Measurements from ENCODE around the gene POLA1.

The POLA1 gene

GRCh38 chrX:24879679-24880078, 186.0 kb downstream of the POLA1 start:
- TF ChIP-seq EP300 (IDR thresholded peaks at IDR 0.05; ENCODE audit: borderline replicate concordance) (no peak), TAF1 (IDR thresholded peaks at IDR 0.05; ENCODE audit: low read depth) (no peak), CEBPB (IDR thresholded peaks at IDR 0.05) (no peak), YY1 (IDR thresholded peaks at IDR 0.05; ENCODE audit: low read depth) (no peak), RAD21 (IDR thresholded peaks at IDR 0.05; ENCODE audit: low read depth) (no peak), TEAD4 (IDR thresholded peaks at IDR 0.05) (no peak), TCF12 (IDR thresholded peaks at IDR 0.05; ENCODE audit: low read depth) (no peak), NFIC (IDR thresholded peaks at IDR 0.05) (no peak), ZBTB7A (IDR thresholded peaks at IDR 0.05; ENCODE audit: low read depth) (no peak), FOXM1 (IDR thresholded peaks at IDR 0.05; ENCODE audit: borderline replicate concordance, low read depth) (no peak)
- TF ChIP-seq, protein P1, sequence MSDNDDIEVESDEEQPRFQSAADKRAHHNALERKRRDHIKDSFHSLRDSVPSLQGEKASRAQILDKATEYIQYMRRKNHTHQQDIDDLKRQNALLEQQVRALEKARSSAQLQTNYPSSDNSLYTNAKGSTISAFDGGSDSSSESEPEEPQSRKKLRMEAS (IDR thresholded peaks at IDR 0.05) = no peak
- TF ChIP-seq, protein P2, sequence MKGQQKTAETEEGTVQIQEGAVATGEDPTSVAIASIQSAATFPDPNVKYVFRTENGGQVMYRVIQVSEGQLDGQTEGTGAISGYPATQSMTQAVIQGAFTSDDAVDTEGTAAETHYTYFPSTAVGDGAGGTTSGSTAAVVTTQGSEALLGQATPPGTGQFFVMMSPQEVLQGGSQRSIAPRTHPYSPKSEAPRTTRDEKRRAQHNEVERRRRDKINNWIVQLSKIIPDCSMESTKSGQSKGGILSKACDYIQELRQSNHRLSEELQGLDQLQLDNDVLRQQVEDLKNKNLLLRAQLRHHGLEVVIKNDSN (IDR thresholded peaks at IDR 0.05) = no peak
- TF ChIP-seq, protein P3, sequence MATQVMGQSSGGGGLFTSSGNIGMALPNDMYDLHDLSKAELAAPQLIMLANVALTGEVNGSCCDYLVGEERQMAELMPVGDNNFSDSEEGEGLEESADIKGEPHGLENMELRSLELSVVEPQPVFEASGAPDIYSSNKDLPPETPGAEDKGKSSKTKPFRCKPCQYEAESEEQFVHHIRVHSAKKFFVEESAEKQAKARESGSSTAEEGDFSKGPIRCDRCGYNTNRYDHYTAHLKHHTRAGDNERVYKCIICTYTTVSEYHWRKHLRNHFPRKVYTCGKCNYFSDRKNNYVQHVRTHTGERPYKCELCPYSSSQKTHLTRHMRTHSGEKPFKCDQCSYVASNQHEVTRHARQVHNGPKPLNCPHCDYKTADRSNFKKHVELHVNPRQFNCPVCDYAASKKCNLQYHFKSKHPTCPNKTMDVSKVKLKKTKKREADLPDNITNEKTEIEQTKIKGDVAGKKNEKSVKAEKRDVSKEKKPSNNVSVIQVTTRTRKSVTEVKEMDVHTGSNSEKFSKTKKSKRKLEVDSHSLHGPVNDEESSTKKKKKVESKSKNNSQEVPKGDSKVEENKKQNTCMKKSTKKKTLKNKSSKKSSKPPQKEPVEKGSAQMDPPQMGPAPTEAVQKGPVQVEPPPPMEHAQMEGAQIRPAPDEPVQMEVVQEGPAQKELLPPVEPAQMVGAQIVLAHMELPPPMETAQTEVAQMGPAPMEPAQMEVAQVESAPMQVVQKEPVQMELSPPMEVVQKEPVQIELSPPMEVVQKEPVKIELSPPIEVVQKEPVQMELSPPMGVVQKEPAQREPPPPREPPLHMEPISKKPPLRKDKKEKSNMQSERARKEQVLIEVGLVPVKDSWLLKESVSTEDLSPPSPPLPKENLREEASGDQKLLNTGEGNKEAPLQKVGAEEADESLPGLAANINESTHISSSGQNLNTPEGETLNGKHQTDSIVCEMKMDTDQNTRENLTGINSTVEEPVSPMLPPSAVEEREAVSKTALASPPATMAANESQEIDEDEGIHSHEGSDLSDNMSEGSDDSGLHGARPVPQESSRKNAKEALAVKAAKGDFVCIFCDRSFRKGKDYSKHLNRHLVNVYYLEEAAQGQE (IDR thresholded peaks at IDR 0.05; ENCODE audit: low read depth) = no peak

DNA sequence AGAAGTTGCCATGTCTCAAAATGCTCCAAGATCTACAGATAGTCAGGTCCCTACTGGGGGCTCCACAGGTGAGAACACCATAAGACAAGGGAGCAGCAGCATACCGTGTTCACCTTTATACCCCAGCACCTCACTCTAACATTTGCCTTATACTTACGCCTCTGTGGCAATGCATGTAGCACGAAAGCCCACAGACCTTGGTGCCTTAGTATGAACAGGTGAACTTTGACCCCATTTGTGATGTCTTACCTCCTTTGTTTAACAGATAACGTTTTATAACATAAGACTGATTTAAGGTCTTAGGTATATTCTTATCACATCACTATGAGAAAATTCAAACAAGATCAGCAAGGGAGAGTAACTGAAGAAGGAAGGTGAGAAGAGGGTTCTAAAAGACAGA, 193.2 kb downstream of the POLA1 start:
- TF ChIP-seq TCF12 (IDR thresholded peaks at IDR 0.05; ENCODE audit: low read depth) (no peak), NFIC (IDR thresholded peaks at IDR 0.05) (no peak), YY1 (IDR thresholded peaks at IDR 0.05; ENCODE audit: low read depth) (no peak), EGR1 (IDR thresholded peaks at IDR 0.05) (no peak), EP300 (IDR thresholded peaks at IDR 0.05; ENCODE audit: borderline replicate concordance) (no peak), TEAD4 (IDR thresholded peaks at IDR 0.05) (no peak), TAF1 (IDR thresholded peaks at IDR 0.05; ENCODE audit: low read depth) (no peak), ZBTB7A (IDR thresholded peaks at IDR 0.05; ENCODE audit: low read depth) (no peak), CREB1 (IDR thresholded peaks at IDR 0.05; ENCODE audit: low read depth) (no peak), CEBPB (IDR thresholded peaks at IDR 0.05) (no peak), RAD21 (IDR thresholded peaks at IDR 0.05; ENCODE audit: low read depth) (no peak), FOXM1 (IDR thresholded peaks at IDR 0.05; ENCODE audit: borderline replicate concordance, low read depth) (no peak)
- TF ChIP-seq, protein P1 (IDR thresholded peaks at IDR 0.05) = no peak
- TF ChIP-seq, protein P2 (IDR thresholded peaks at IDR 0.05) = no peak
- TF ChIP-seq, protein P3 (IDR thresholded peaks at IDR 0.05; ENCODE audit: low read depth) = no peak

DNA sequence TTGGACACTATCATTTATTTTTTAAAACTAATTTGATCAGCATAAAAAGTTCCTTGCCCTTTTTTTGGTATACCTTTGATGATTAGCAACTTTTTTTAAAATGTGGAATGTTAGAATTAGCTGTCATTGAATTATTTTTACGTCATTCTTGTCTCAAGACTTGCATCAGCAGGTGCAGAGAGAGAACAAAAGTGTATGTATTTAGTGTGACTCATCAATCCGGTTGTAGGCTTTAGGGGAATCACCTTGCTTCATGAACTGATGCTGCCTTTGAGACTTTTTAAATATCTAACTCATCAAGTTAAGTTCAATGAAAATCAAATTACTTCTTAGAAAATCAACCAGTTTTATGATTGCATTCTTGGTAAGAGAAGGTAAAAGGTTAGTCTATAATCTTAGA, 197.0 kb downstream of the POLA1 start:
- TF ChIP-seq EGR1 (IDR thresholded peaks at IDR 0.05) = no peak
- no peak for TF ChIP-seq TEAD4 (IDR thresholded peaks at IDR 0.05)
- TF ChIP-seq, protein P2 (IDR thresholded peaks at IDR 0.05) = no peak
- TF ChIP-seq NFIC (IDR thresholded peaks at IDR 0.05) = no peak
- no peak for TF ChIP-seq YY1 (IDR thresholded peaks at IDR 0.05; ENCODE audit: low read depth)
- TF ChIP-seq RAD21 (IDR thresholded peaks at IDR 0.05; ENCODE audit: low read depth) = no peak
- TF ChIP-seq ZBTB7A (IDR thresholded peaks at IDR 0.05; ENCODE audit: low read depth) = no peak
- TF ChIP-seq CEBPB (IDR thresholded peaks at IDR 0.05) = no peak
- no peak for TF ChIP-seq TAF1 (IDR thresholded peaks at IDR 0.05; ENCODE audit: low read depth)
- TF ChIP-seq, protein P3 (IDR thresholded peaks at IDR 0.05; ENCODE audit: low read depth) = no peak
- TF ChIP-seq, protein P1 (IDR thresholded peaks at IDR 0.05) = no peak
- no peak for TF ChIP-seq FOXM1 (IDR thresholded peaks at IDR 0.05; ENCODE audit: borderline replicate concordance, low read depth)
- TF ChIP-seq CREB1 (IDR thresholded peaks at IDR 0.05; ENCODE audit: low read depth) = no peak
- TF ChIP-seq EP300 (IDR thresholded peaks at IDR 0.05; ENCODE audit: borderline replicate concordance) = no peak
- TF ChIP-seq TCF12 (IDR thresholded peaks at IDR 0.05; ENCODE audit: low read depth) = no peak

Measured in Ishikawa (cell line).